HTR-8/SVneo (cell line): ENCODE measurements around the gene TLE2.
"Not testable (repeated sequence)": the region's sequence is repeated elsewhere in the genome, so short reads cannot be mapped to it uniquely, and the experiment has no call there.

ENCODE experiments used
- DNase-seq: peaks from one replicate; pipeline ENCODE4 v3.0.0; 2011; ENCODE audit warnings: low spot score, mixed read lengths; ENCODE audit not compliant: insufficient read length
- FAIRE-seq: peaks from 2 replicates; lab custom pipeline; 2011; peaks lifted over from hg19 to GRCh38; lab: Jason Lieb, UNC

TLE2 gene

GRCh38 chr19:3039125-3039524 lies 10.0 kb upstream of the TLE2 start:
- DNase-seq (no peak), FAIRE-seq (no peak)

- DNase-seq (no peak), FAIRE-seq (no peak)
These were observed 9.1 kb upstream of the TLE2 start for GRCh38 chr19:3038214-3038613.

- DNase-seq, FAIRE-seq: not testable (repeated sequence)
These were observed 8.0 kb upstream of the TLE2 start for GRCh38 chr19:3036977-3037544.

- peak; percentile 71 for DNase-seq
- FAIRE-seq = peak; percentile 4
These were observed 7.3 kb upstream of the TLE2 start for GRCh38 chr19:3036119-3036976.

GRCh38 chr19:3035542-3036118 lies 6.5 kb upstream of the TLE2 start:
- peak; percentile 96 for FAIRE-seq

GRCh38 chr19:3034656-3035541 lies 5.8 kb upstream of the TLE2 start:
- FAIRE-seq (no peak), DNase-seq (no peak)

More at GRCh38 chr19:3035542-3036118, 6.5 kb upstream of the TLE2 start:
- DNase-seq = peak; percentile 99

GRCh38 chr19:3034406-3034655 lies 5.3 kb upstream of the TLE2 start:
- FAIRE-seq = no peak
- no peak for DNase-seq

- FAIRE-seq (no peak), DNase-seq (no peak)
These were observed 4.7 kb upstream of the TLE2 start for GRCh38 chr19:3033595-3034405.

GRCh38 chr19:3031607-3031867 lies 2.5 kb upstream of the TLE2 start:
- no peak for FAIRE-seq
- DNase-seq = no peak

GRCh38 chr19:3028305-3029064 lies 595 bp downstream of the TLE2 start:
- DNase-seq = no peak
- FAIRE-seq = no peak

GRCh38 chr19:3027981-3028304 lies 1.1 kb downstream of the TLE2 start:
- DNase-seq (no peak), FAIRE-seq (no peak)

GRCh38 chr19:3027292-3027691 lies 1.8 kb downstream of the TLE2 start:
- FAIRE-seq (no peak), DNase-seq (no peak)

- FAIRE-seq = no peak
- DNase-seq = no peak
These were observed 2.3 kb downstream of the TLE2 start for GRCh38 chr19:3026768-3027167.

GRCh38 chr19:3025549-3025886 lies 3.6 kb downstream of the TLE2 start:
- DNase-seq = no peak
- FAIRE-seq = no peak

GRCh38 chr19:3024870-3025548 lies 4.1 kb downstream of the TLE2 start:
- DNase-seq (no peak), FAIRE-seq (no peak)

GRCh38 chr19:3024509-3024869 lies 4.6 kb downstream of the TLE2 start:
- FAIRE-seq (no peak), DNase-seq (no peak)

- no peak for FAIRE-seq
- DNase-seq = no peak
These were observed 8.6 kb downstream of the TLE2 start for GRCh38 chr19:3020321-3020960.

- no peak for DNase-seq
- FAIRE-seq = no peak
These were observed 9.7 kb downstream of the TLE2 start for GRCh38 chr19:3019211-3019854.
